ENCODE data around the gene MCOLN1.
"Not testable (repeated sequence)": the region's sequence is repeated elsewhere in the genome, so short reads cannot be mapped to it uniquely, and the experiment has no call there.

- TF ChIP-seq ZNF398 (CRISPR knock-in tag; IDR thresholded peaks at IDR 0.05); MLX (CRISPR knock-in tag; conservative IDR thresholded peaks at IDR 0.05); ZBTB49 (CRISPR knock-in tag; IDR thresholded peaks at IDR 0.05; ENCODE audit: borderline replicate concordance); MTF1 (CRISPR knock-in tag; IDR thresholded peaks at IDR 0.05; ENCODE audit: borderline replicate concordance); POLR2AphosphoS5 (IDR thresholded peaks at IDR 0.05; ENCODE audit: control insufficient read depth, insufficient read depth, low read depth, low read length): not testable (repeated sequence)
Measured at GRCh38 chr19:7577422-7577821, 55.0 kb downstream of the MCOLN1 start.

All from K562 (cell line).